Fibroblast of skin of back (primary cell): ENCODE measurements around the gene PLD4.
A peak's percentile ranks its signal among the peaks of the same experiment; 100 is the strongest.
"Not testable (repeated sequence)": the region's sequence is repeated elsewhere in the genome, so short reads cannot be mapped to it uniquely, and the experiment has no call there.

Source experiments
- DNase-seq: peaks from one replicate; pipeline ENCODE4 v3.0.0-alpha.2; 2013

PLD4 gene

DNA sequence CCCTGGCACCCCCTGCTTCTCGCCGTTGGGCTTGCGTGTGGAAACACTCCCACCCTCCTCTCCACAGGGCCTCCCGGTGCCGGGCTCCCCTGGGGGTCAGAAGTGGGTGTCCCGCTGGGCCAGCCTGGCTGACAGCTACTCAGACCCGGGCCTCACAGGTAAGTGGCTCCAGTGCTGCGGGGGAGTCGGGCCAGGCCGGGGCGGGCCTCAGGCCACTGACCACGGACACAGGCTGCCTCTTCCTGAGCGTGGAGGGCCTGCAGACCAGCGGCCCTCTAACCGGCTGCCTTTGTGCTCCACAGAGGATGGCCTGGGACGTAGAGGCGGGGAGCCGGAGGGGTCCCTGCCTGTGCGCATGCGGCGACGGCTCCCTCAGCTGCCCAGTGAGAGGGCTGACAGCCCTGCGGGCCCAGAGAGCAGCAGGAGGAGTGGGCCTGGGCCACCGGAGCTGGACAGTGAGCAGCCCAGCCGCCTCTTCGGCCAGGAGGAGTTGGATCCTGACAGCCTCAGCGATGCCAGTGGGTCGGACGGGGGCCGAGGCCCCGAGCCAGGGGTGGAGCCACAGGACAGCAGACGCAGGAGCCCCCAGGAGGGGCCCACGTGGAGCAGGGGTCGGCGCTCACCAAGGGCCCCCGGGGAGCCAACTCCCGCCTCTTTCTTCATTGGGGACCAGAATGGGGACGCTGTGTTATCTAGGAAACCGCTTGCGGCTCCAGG lies 38.5 kb upstream of the PLD4 start:
- no peak for DNase-seq

DNA sequence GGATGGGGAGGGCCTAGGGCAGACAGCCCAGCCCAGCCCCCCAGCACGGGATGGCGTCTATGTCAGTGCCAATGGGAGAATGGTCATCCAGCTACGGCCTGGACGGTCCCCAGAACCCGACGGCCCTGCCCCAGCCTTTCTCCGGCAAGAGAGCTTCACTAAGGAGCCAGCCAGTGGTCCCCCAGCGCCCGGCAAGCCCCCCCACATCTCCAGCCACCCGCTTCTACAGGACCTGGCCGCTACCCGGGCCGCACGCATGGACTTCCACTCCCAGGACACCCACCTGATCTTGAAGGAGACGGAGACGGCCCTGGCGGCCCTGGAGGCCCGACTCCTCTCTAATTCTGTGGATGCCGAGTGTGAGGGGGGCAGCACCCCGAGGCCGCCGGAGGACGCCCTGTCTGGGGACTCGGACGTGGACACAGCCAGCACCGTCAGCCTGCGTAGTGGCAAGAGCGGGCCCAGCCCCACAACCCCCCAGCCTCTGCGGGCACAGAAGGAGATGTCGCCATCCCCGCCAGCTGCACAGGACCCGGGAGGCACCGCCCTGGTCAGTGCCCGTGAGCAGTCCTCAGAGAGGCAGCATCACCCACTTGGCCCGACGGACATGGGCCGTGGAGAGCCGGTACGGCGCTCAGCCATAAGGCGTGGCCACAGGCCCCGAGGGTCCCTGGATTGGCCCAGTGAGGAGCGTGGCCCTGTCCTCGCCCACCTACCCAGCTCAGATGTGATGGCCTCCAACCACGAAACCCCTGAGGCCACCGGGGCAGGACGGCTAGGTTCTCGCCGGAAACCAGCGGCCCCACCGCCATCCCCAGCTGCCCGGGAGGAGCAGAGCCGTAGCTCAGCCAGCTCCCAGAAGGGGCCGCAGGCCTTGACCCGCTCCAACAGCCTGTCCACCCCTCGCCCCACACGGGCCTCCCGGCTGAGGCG lies 37.7 kb upstream of the PLD4 start:
- DNase-seq: no peak

DNA sequence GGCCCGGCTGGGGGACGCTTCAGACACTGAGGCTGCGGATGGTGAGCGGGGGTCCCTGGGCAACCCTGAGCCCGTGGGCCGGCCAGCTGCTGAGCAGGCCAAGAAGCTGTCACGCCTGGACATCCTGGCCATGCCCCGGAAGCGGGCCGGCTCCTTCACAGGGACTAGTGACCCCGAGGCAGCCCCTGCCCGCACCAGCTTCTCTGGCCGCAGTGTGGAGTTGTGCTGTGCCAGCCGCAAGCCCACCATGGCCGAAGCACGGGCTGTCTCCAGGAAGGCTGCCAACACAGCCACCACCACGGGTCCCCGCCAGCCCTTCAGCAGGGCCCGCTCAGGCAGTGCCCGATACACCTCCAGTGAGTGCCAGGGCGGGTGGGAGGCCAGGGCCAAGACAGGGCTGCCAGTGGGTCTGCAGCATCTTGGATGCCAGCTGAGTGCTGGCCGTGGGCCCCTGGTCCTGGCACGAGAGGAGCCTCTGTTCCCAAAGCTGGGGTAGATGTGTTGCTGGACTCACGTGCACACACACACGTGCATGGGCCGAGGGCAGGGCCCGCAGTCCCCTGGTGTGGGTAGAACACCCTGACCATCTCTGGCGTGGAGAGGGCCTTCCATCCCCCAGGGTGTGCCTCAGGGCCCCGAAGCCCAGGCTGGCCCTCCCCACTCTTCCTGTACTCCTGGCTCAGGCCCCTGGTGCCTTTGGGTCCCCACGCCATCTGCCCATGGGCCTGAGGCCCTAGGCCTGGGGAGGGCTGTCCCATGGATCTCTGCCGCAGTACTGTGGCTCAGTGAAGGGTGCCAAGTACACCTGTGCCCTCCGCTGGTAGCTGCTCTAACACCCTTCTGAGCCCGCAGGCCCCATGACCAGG lies 36.8 kb upstream of the PLD4 start:
- no peak for DNase-seq

DNA sequence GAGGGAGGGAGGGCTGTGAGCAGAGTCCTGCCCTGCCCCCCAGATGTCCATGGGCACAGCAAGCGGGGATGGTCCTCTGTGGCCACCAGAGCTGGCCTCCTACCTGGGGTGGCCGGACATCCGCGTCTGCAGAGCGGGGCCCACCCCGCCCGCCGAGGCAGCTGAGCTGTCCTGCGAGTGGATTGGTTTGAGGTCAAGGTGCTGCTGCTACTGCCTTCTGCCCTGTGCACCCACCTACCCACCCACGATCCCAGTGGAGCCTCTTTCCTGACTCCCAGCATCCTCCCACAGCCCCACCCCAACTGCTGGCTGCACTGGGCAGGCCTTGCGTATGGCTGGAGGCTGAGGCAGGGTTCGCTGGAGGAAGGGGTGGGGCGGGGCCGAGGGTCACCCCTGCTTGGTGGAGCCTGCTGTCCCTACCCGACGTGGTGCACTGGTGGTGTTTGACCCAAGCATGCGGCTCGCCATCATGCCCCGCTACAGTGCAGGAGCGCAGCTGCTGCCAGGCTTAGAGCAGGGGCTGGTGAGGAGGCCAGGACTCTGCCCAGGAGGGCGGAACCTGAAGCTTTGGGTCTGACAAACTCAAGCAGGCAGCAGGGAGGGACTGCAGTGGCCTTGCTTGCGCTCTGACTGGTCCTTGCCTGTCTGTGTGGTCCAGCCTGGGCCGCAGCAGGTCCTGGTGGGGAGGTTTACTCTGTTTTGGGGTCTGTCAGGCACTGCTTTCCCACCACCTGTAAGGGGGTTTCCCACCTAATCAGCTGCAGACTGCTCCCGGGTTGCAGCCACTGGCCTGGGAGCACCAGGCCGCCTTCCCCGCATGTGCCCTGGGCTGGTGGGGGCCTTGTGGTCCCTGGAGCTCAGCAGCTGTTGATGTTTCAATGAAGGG lies 35.9 kb upstream of the PLD4 start:
- no peak for DNase-seq

DNA sequence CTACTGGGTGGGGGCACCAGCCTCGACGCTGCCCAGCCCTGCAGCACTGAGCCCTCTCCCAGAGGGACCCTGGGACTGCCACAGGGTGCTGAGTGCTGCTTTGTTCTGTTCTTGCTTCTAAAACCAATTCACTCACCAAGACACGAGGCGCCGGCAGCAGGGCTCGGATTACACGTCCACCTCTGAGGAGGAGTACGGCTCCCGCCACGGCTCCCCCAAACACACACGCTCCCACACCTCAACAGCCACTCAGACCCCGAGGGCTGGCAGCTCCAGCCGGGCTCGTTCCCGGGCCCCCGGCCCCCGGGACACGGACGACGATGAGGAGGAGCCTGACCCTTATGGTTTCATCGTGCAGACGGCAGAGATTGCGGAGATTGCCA lies 35.3 kb upstream of the PLD4 start:
- DNase-seq: no peak

DNA sequence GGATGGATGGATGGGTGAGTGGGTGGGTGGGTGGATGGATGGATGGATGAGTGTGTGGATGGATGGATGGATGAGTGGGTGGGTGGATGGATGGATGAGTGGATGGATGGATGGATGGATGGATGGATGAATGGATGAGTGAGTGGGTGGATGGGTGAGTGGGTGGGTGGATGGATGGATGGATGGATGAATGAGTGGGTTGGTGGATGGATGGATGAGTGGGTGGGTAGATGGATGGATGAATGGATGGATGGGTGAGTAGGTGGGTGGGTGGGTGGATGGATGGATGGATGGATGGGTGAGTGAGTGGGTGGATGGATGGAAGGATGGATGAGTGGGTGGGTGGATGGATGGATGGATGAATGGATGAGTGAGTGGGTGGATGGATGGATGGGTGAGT lies 34.4 kb upstream of the PLD4 start:
- DNase-seq: not testable (repeated sequence)

DNA sequence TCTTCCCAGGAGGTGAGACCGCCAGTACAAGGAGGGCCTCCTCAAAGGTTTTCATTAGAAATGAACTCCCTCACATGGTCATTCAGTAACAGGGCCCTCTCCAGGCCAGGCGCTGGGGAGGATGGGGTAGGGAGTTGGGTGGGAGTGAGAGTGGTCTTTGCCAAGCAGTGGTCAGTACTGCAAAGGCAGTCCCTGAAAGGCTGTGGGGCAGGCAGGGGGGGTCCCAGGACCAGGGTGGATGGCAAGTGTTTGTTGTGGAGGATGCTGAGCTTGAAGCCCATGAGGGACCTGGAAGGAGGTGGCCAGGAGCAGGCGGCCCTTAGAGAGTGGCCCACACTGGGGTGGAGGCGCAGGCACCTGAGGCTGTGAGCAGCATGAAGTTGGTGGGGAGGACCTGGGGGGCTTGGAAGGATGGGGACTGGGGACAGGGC lies 33.5 kb upstream of the PLD4 start:
- no peak for DNase-seq

DNA sequence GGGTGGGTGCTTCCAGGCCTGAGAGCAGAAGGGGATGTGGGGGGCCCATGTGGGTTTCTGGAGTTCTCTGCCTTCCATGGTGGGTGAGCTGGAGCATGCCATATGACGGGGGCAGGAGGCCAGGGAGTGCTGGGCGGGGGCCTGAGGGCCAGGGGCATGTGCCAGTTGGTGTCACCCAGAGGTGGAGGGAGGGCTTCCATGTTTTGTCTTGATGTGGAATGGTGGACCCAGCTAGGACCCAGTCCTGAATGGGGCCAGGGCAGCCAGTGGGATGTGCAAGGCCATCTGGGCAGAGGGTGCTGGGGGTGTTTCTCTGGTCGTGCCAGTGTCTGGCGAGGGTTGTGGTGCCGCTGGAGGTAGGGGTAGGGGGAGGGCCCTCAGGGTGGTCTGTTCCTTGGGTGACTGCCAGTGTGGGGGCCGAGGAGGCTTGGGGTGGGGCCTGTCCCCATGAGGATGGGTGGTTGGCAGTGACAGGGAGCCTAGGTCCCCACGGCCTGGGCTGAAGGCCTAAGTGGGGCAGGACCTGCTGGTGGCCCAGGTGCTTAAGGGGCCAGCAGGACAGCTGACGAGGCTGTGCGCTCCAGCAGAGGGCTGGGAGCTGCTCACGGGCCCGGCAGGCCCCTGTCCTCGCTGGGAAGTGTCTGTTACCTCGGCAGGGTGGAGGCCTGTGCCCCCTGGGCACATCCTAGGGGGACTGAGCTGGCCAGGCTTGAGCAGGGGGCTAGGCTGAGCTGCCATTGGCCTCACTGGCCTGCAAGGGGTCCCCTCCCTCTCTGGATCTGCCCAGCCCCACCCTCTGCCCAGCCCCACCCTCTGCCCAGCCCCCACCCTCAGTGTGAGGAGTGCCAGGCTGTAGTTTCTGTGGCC lies 32.8 kb upstream of the PLD4 start:
- no peak for DNase-seq

DNA sequence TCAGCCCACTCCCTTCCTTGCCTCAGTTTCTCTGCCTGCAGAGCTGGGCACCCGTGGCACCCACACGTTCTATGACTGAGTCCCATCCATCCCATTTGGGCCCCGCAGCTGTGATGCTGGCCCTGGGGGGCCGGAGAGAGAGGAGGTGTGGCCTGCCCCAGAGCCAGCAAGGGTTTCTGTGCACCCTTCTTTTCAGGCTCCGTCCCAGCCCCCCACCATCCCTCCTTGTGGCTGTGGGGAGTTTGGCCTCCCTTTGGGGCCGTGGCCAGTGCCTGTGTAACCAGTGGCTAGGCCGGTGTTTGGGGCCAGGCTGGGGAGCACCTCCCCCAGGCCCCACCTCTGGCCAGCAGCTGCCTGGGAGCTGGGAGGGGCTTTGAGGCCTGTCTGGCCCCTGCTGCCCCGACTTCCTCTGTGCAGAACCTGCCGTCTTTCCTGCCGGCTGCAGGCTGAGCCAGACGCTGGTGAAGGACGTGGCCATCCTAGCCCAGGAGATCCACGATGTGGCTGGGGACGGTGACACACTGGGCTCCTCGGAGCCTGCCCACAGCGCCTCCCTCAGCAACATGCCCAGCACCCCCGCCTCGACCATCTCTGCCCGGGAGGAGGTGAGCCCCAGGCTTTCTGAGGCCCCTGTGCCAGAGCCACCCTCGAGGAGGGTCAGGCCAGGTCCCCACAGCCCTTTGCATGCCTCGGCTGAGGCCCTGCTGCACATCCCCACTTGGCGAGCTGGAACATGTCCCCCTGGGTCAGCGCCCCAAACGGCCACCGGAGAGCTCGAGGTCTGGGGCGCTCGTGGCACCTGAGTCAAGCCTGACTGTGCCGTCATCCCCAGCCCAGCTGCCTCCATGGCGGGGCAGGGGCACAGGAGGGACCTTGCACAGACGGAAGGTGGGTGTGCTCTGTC lies 31.9 kb upstream of the PLD4 start:
- DNase-seq: no peak

DNA sequence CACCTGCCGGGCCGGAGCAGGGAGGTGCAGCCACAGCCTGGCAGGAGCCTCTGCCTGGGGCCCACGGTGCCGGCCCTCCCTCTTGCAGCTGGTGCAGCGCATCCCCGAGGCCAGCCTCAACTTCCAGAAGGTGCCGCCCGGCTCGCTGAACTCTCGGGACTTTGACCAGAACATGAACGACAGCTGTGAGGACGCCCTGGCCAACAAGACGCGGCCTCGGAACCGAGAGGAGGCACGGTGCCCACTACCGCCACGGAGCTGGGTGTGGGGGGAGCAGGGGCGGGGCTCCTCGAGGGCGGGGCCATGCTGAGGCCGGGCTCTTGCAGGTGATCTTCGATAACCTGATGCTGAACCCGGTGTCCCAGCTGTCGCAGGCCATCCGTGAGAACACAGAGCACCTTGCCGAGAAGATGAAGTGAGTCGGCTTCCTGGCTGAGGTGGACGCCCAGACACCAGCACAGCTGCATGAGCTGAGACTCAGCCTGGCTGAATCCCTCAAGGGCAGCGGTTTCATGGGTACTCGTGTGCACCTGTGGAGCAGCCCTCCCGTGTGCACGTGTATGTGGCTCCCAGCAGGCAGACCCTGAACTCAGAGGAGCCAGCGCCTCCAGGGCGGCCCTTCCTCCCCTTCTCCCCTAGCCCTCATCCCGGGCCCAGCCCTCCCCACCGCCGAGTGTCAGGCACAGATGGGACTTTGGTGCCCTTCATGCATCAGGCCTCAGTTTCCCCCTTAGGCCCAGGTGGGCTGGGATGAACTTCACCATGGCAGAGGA lies 31.1 kb upstream of the PLD4 start:
- no peak for DNase-seq

DNA sequence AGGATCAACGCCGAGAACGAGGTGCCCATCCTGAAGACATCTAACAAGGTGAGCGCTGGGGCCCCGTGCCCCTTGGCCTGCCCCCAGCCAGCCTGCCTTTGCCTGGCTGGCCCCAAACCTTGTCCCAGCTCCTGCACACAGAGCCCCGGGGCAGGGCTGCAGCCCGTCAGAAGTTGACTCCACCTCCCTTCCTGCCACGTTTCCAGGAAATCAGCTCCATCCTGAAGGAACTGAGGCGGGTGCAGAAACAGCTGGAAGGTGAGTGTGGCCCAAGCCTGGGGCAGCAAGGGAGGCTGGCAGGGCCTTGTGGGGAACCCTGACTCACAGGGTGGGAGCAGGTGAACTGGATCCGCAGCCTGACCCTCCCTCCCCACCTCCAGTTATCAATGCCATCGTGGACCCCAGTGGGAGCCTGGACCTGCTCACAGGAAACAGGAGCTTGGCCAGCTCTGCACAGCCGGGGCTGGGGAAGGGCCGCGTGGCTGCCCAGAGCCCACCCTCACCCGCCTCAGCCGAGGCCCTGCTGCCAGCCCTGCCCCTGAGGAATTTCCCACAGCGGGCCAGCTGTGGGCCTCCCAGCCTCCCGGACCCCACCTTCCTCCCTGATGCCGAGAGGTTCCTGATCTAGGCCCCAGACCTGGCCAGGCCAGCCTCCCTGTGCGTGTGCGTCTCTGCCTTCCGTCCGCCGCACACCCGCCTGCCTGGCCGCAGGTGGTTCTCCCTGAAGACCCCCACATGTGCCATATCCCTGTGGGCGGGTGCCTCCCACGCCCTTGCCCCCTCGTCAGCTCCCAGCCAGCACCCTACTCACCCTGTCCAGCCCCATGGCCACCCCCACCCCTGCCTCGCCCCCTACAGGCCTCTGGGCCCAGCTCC lies 30.1 kb upstream of the PLD4 start:
- no peak for DNase-seq

DNA sequence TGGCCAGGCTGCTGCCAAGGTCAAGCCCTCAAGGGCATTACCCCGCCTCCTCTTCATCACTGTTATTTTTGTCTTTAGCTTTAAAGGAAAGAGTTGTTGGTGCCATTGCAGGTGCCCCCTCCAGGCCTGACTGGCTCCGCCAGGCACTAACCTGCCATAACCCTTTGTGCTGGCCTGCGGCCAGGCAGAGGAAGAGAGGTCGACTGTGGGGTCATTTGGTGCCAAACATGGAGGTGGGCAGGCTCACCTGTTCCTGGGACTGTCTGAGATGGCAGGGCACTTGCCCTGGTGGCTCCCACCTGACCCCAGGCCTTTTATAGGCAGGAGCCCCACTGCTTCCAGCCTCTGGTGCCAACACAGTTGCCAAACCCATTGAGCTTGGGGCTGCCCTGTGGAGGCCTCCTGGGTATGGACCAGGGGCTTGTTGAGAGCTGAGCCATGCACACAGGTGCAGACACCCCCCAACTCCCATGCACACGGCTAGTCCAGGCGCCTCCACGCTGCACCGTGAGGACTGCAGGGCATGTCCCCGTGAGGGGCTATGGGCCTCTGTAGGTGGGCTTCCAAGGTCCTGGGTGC lies 29.4 kb upstream of the PLD4 start:
- DNase-seq: no peak

DNA sequence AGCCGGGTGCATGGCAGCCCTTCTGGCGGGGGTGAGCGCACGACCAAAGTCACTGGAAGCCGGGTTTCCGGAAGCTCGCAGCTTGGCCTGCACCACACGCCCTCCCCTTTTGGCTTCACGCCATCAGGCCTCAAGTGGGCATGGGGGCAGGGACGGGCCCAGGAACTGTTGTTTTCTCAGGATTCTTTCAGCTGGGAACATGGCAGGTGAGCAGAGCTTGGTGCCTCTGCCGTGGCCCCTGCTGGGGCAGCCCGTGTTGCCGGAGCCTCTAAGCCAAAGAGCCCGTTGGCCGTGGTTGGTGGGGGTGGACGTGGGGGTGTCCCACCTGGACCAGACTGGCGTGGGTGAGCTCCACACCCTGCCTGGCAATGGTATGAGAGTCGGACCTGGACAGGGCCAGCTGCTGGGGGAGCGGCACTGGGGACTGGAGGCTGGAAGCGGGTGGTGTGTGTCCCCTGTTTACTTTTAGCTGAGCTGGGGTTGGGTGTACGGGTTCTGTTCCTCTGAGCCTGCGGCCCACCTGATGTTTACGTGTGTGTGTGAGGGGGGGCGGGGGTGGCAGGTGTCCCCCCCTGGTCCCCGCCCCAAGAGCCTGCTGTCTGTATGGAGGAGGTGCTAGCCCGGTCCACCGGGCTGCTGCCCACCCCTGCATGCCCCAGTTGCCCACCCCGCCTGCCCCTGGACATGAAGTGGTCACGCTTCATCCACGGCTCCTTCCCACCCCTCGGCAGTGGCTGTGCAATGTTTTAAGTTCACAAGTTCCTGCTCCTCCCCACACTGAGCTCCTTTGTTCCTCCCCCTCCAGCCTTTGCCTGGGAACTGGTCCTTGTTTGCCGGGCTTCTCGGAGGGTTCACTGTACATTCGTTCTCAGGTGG lies 28.7 kb upstream of the PLD4 start:
- DNase-seq: peak; percentile 8

DNA sequence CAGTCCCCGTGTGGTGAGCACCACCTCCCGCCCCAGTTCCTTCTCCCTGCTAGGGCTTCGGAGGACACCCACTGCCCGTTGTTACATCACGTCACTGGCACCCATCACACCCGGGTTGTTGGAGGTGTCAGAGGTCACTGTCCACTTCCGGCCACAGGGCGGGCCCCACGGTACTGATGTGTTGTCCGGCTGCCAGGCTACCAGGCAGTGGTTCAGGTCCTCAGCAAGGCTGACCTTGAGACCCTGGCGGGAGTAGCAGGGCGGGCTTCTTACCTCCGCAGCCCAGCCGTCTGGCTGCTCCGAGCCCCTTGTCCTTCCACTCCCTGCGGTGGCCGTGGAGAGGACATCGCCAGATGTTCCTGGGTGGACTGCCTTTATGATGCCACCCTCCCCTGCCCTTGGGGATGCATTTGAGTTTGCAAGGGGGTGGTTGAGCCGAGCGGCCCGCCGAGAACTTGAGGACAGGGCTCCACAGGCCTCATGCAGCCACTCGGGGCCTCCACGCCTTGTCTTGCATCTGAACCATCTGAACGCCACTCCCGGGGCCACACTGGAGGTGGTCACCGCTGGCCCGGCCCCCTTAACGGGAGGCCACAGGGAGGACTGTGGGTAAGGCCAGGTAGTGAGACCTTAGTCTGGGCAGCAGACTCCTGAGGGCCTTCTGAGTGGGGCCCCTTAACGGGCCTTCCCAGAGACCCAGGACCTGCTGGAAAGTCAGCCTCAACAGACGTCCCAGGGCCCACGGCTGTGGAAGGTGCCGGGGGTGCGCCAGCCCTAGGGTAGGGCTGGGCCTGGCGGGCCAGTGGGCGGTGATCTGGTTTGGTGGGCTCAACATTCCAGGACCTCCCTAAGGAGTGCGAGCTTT lies 27.1 kb upstream of the PLD4 start:
- no peak for DNase-seq

DNA sequence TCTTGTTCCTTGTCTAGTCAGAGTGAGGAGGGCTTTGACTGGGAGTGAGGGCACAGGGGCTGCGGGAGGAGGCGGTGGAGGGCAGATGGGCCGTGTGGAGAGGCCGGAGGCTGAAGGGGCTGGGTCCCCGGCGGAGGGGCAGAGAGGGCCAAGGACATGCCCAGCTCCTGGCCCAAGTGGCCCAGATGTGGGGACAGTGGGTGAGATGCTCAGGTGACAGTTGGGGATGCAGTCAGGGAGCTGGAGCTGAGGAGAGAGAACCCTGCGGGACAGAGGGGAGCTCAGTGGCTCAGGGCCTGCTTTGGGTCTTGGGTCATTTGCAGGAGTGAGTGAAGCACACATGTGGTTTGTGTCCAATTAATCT lies 26.5 kb upstream of the PLD4 start:
- no peak for DNase-seq
